Measurements from ENCODE around the gene ZDHHC9.

Gene ZDHHC9

DNA sequence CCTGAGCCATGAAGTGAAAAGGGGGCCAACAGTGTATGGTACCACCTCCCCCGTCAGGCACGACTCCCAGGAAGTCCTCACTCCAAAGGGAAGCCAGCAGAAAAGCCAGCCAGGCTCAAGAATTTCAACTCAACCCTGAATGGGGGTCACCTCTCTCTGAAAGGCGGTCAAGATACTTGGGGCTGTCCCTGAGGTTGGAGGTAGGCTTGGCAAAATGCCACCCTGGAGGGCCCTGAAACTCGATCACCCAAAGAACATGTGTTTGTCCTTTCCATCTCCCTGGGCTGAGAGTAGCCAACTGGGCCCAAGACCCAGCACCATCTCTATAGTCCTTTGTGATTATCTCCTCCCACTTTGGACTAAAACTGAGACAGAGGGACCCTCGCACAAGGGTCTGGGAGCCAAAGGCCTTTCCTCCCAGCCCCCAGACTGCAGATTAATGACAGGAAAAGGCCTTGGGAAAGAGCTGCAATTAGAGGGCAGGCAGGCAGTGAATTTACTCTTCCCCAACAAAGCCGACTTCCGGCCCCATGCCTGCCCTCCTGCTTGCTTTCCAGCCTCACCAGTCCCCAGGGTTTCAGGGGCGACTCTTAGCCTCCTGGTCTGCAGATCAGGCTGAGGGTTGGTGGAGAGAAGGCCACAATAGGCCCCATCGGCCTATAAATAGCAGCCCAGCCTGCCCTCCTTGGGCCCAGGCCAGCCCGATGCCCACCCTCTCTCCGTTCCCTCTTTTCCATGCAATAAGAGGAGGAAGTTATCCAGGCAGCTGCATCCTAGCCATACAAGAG lies 58.3 kb downstream of the ZDHHC9 start:
- H3K4me3 ChIP-seq (ENCODE audit: insufficient read depth, low read length, poor library complexity, severe bottlenecking), result no peak overlapping the region
- peak overlapping the region; percentile 16; the same call in 1 of the 2 replicates for H3K9ac ChIP-seq (ENCODE audit: low read length)
- H4K20me1 ChIP-seq (ENCODE audit: low read depth, low read length), result no peaks in the 10 kb centered on the region
- H3K4me2 ChIP-seq (ENCODE audit: low read depth, low read length, poor library complexity, severe bottlenecking), result peak overlapping the region; percentile 48
- no peak overlapping the region for H2AFZ ChIP-seq (ENCODE audit: low read depth, low read length, severe bottlenecking)
- peaks cover 13% of the 10 kb centered on the region; the same call in 1 of the 2 replicates for H3F3A ChIP-seq (ENCODE audit: insufficient read depth)
- H3K9me2 ChIP-seq (replicated peaks; ENCODE audit: insufficient read depth, low read length), result no peaks in the 10 kb centered on the region
- H3K79me2 ChIP-seq (ENCODE audit: insufficient read depth, low read length), result peaks cover 66% of the 10 kb centered on the region
- no peaks in the 10 kb centered on the region for H3K36me3 ChIP-seq (ENCODE audit: low read length)
- no peaks in the 10 kb centered on the region for H3K9me3 ChIP-seq (ENCODE audit: insufficient read depth, low read length)
- TF ChIP-seq, protein P1, sequence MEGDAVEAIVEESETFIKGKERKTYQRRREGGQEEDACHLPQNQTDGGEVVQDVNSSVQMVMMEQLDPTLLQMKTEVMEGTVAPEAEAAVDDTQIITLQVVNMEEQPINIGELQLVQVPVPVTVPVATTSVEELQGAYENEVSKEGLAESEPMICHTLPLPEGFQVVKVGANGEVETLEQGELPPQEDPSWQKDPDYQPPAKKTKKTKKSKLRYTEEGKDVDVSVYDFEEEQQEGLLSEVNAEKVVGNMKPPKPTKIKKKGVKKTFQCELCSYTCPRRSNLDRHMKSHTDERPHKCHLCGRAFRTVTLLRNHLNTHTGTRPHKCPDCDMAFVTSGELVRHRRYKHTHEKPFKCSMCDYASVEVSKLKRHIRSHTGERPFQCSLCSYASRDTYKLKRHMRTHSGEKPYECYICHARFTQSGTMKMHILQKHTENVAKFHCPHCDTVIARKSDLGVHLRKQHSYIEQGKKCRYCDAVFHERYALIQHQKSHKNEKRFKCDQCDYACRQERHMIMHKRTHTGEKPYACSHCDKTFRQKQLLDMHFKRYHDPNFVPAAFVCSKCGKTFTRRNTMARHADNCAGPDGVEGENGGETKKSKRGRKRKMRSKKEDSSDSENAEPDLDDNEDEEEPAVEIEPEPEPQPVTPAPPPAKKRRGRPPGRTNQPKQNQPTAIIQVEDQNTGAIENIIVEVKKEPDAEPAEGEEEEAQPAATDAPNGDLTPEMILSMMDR (IDR thresholded peaks at IDR 0.05; ENCODE audit: insufficient read depth, low read length, poor library complexity, severe bottlenecking), result no peak
- no peak for TF ChIP-seq EZH2phosphoT487 (conservative IDR thresholded peaks at IDR 0.05; ENCODE audit: low read length)
- H3K27me3 ChIP-seq (ENCODE audit: low read length), result no peaks in the 10 kb centered on the region
- H3K27ac ChIP-seq (ENCODE audit: low read depth, low read length), result peak overlapping the region; percentile 76

GRCh38 chrX:129784371-129784770 lies 59.3 kb downstream of the ZDHHC9 start:
- Histone ChIP-seq H2AFZ (ENCODE audit: low read depth, low read length, severe bottlenecking) (no peak overlapping the region), H3K27ac (ENCODE audit: low read depth, low read length) (peak overlapping the region; percentile 55), H3K9ac (ENCODE audit: low read length) (0 out of 2 replicates have a peak overlapping the region, but pooled peaks have one; percentile 79), H3K4me2 (ENCODE audit: low read depth, low read length, poor library complexity, severe bottlenecking) (peak overlapping the region; percentile 96), H4K20me1 (ENCODE audit: low read depth, low read length) (no peaks in the 10 kb centered on the region), H3K79me2 (ENCODE audit: insufficient read depth, low read length) (peaks cover 74% of the 10 kb centered on the region), H3K27me3 (ENCODE audit: low read length) (no peaks in the 10 kb centered on the region), H3F3A (ENCODE audit: insufficient read depth) (peaks cover 13% of the 10 kb centered on the region; the same call in 1 of the 2 replicates), H3K4me3 (ENCODE audit: insufficient read depth, low read length, poor library complexity, severe bottlenecking) (no peak overlapping the region), H3K36me3 (ENCODE audit: low read length) (no peaks in the 10 kb centered on the region), H3K9me2 (replicated peaks; ENCODE audit: insufficient read depth, low read length) (no peaks in the 10 kb centered on the region), H3K9me3 (ENCODE audit: insufficient read depth, low read length) (no peaks in the 10 kb centered on the region)
- TF ChIP-seq, protein P1 (IDR thresholded peaks at IDR 0.05; ENCODE audit: insufficient read depth, low read length, poor library complexity, severe bottlenecking), result no peak
- no peak for TF ChIP-seq EZH2phosphoT487 (conservative IDR thresholded peaks at IDR 0.05; ENCODE audit: low read length)

- Histone ChIP-seq H3K36me3 (ENCODE audit: low read length) (no peaks in the 10 kb centered on the region), H2AFZ (ENCODE audit: low read depth, low read length, severe bottlenecking) (no peak overlapping the region), H3K79me2 (ENCODE audit: insufficient read depth, low read length) (peaks cover 76% of the 10 kb centered on the region), H3K4me2 (ENCODE audit: low read depth, low read length, poor library complexity, severe bottlenecking) (peak overlapping the region; percentile 96), H3K9me3 (ENCODE audit: insufficient read depth, low read length) (no peaks in the 10 kb centered on the region), H3F3A (ENCODE audit: insufficient read depth) (peaks cover 20% of the 10 kb centered on the region), H3K9me2 (replicated peaks; ENCODE audit: insufficient read depth, low read length) (no peaks in the 10 kb centered on the region), H4K20me1 (ENCODE audit: low read depth, low read length) (no peaks in the 10 kb centered on the region), H3K9ac (ENCODE audit: low read length) (peak overlapping the region; percentile 79), H3K4me3 (ENCODE audit: insufficient read depth, low read length, poor library complexity, severe bottlenecking) (peak overlapping the region; percentile 48), H3K27me3 (ENCODE audit: low read length) (no peaks in the 10 kb centered on the region), H3K27ac (ENCODE audit: low read depth, low read length) (peak overlapping the region; percentile 90)
- no peak for TF ChIP-seq EZH2phosphoT487 (conservative IDR thresholded peaks at IDR 0.05; ENCODE audit: low read length)
- TF ChIP-seq, protein P1 (IDR thresholded peaks at IDR 0.05; ENCODE audit: insufficient read depth, low read length, poor library complexity, severe bottlenecking), result no peak
These were observed 60.4 kb downstream of the ZDHHC9 start for GRCh38 chrX:129783291-129783713.
